ENCODE data around the gene FOXC2.
"Not testable (repeated sequence)": the region's sequence is repeated elsewhere in the genome, so short reads cannot be mapped to it uniquely, and the experiment has no call there.

The FOXC2 gene

GRCh38 chr16:86574646-86575045 is 8.0 kb downstream of the FOXC2 start:
- DNase-seq = no peak

DNA sequence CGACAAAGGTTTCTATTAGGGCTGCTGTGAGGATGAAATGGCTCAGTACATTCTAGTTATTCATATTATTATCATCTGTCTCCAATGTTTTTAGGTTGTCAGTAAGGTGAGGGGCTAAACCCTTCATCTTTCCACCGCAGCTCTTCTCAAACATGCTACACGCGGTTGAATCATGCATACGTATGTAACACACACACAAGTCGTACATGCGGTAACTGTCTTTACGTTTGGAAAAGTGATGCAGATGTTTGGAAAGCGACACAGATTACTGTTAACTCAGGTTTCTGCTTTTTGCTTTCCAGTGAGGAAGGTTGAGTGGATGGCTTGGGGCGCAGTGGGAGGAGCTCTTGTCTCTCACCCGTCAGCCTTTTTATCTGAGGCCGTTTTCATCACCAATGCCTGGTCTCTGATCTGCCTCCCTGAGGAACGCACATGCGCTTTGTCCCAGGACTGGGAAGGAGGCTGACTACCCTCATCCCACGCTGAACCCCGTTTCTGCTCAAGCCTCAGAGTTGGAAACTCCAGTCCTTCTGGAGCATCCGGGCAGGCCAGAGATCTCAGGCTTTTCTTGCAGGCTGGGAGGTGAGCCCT is 8.6 kb downstream of the FOXC2 start:
- DNase-seq = no peak

- peak; percentile 37 for DNase-seq
Measured at GRCh38 chr16:86575754-86576557, 9.3 kb downstream of the FOXC2 start.

GRCh38 chr16:86576591-86577313 is 10.1 kb downstream of the FOXC2 start:
- no peak for DNase-seq

- no peak for DNase-seq
Measured at GRCh38 chr16:86577314-86577971, 10.8 kb downstream of the FOXC2 start.

GRCh38 chr16:86578061-86578599 is 11.5 kb downstream of the FOXC2 start, which contains the start of gene FOXL1:
Gene FOXL1, plus strand, starts transcription at chr16:86578549. Its CDS starts 175 bp downstream, at chr16:86578724.
- DNase-seq = no peak

GRCh38 chr16:86578611-86579267 is 12.1 kb downstream of the FOXC2 start:
- no peak for DNase-seq

DNA sequence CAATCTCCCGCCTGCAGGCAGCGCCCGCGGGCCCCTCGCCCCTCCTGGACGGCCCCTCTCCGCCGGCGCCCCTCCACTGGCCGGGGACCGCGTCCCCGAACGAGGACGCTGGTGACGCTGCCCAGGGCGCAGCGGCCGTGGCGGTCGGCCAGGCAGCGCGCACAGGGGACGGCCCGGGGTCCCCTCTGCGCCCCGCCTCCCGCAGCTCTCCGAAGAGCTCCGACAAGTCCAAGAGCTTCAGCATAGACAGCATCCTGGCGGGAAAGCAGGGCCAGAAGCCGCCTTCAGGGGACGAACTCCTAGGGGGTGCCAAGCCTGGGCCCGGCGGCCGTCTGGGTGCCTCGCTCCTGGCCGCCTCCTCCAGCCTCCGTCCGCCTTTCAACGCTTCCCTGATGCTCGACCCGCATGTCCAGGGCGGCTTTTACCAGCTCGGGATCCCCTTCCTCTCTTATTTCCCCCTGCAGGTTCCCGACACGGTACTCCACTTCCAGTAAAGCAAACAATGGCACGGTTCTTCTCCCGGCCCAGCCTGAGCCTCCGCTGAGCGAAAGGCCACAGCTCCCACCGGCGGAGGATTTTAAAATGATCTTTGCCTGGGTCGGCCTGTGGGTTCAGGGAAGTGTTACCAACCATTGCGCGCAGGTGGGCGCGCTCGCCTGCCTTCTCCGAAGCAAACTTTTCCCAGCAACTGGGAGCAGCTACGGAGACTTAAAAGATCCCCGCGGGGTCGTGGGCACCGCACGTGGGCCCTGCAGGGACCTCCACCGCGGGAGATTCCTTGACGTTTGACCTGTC is 12.8 kb downstream of the FOXC2 start:
- DNase-seq = no peak

DNA sequence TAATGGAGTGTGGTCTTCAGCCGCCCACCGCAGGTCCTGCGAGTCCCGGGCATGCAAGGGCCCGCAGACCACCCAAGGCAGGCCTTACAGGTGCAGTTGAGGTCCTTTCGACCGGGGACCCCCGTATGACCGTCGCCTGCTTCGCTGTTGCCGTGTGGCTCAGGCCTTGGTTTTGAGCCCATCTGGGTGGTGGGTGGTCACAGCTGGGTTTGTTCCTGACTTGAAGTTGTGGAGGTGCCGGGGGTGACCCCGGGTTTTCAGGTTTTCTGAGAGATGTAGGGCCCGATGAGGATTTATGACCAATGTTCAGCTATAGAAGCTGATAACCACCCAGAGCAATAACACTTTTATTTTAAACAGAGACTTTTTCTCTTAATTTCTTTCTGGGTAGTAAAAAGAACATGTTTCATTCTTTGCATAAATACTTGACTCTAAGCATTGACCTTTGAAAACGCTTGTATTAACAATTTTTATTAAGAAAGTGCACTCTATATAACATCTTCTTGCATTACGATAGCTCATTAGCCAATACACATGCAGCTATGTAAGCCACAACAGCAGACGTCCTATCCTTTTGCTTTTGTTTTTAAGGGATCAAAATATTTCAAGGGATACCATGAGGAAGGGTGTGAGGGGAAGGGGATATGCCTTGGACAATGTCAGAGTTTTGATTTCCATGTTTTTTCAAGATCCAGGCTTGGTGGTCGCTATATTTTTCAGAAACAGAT is 13.6 kb downstream of the FOXC2 start:
- DNase-seq = no peak

DNA sequence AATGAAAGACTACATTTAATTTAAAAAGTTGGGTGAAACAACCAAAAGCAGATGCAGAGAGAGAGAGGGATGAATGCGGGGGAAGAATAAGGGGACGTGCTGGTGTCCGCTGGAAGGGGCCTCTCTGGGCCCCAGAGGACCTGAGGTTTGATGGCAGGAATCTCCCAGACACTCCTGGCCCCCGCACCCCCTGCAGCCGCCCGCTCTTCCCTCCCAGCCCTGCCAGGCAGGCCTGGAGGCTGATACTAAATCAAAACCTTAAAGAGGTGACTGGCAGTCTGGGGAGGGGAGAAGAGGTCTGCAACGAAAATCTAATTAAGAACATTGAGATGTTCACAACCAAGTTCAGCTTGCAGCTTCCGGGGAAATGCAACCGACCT is 14.2 kb downstream of the FOXC2 start:
- no peak for DNase-seq

GRCh38 chr16:86581458-86581857 is 14.8 kb downstream of the FOXC2 start:
- no peak for DNase-seq

GRCh38 chr16:86584071-86584685 is 17.5 kb downstream of the FOXC2 start:
- DNase-seq = no peak

DNA sequence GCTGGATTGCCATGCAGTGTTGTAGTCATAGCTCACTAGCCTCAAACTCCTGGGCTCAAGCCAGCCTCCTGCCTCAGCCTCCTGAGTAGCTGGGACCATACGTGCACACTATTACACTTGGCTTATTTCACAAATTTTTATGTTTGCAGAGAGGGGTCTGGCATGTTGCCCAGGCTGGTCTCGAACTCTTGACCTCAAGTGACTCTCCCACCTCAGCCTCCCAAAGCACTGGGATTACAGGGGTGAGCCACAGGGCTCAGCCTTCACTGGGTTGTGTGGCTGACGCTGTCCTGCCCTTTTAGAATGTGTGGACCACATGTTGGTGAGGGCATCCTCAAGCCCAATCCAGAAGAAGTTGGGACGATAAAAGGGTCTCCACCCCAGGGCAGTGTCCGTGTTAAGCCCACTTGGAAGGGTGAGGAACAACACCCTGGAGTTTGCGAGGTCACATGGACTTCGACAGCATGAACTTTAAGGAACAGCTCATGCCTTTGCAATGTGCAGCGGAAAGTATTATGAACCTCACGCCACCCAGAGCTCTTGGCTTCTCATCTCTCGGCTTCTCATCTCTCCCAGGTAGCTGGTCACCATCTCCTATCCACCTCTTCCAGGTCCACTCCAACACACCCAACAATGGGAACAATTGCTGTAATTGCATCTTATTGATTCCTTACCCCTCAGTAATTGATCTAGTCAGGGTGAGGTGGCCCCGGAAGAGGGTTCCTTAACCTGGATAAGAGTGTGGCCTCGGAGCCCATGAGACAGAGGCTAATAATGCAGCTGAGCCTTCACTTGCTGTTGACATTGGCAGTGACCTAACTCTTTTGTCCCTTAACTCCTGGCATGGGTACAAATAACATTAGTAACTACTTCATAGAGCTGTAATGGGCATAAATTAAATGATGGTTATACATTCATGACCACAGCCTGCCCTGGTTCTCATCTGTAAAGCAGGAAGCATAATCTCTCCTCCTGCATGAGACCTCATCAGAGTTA is 18.4 kb downstream of the FOXC2 start:
- DNase-seq = no peak

DNA sequence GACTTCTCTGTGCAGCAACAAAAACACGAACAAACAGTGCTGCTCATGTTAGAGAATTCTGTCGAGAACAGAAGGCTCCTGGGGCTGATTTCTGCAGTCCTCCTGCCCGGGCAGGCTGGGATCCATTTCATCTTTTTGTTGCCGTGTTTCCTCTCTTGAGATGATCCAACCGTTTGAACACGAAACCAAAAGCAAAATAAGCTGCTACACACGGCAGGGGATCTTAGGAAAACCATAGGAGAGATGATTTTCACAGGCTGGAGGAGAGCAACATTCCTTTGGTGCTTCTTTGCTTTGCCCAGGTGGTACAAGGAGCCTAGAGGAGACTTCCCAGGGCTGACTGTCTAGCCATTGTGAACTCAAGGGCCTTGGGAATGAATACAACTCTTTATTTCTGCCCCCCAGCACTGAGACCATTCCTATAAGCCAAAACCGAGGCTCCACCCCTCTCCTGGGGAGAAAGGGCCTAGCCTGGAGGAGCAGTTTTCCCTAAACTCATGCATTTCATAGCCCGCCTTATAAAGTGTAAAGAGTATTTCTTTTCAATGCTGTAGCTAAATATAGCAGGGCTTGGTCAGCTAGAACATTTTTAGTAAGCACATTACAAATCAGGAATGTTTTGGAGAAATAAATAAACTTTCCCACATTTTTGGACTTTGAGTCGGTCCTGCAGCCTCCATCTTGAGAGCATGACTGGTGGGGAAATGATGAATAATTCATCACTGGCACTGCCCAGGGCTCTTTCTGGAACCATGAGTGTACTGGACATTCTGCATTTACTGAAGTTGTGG is 19.4 kb downstream of the FOXC2 start:
- no peak for DNase-seq

GRCh38 chr16:86587487-86587886 is 20.9 kb downstream of the FOXC2 start:
- no peak for DNase-seq

- DNase-seq = not testable (repeated sequence)
Measured at GRCh38 chr16:86587955-86588354, 21.3 kb downstream of the FOXC2 start.

- no peak for DNase-seq
Measured at GRCh38 chr16:86590501-86591144, 24.0 kb downstream of the FOXC2 start.

DNA sequence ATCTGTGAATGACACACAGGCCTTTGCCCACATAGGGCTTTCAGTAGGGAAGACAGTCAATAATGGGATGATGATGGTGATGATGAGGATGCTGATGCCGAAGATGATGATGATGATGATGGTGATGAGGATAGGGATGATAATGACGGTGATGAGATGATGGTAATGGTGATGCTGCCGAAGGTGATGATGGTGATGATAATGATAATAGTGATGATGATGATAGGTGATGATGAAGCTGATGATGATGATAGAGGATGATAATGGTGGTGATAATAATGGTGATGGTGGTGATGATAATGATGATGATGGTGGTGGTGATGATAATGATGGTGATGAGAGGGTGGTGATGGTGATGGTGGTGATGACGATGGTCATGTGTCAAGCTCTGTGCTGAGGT is 24.6 kb downstream of the FOXC2 start:
- no peak for DNase-seq

Measured in activated CD4-positive, alpha-beta T cell treated with anti-CD3 and anti-CD28 coated beads, Interleukin-2, amount 50 U/mL, for 1 hour (primary cell).